HepG2 (cell line): ENCODE measurements around the gene SMAD3. TPM values are rescaled to one million over a fixed set of nuclear protein-coding genes. Genes with fewer than 3 reads are reported as not detected.

Experiments used
- DDIT3 ChIP-seq: sonication (generic); formaldehyde crosslinking; IDR thresholded peaks from 2 replicates; pipeline ENCODE4 v1.4.0; 2020; ENCODE audit warnings: mild to moderate bottlenecking, missing genetic modification reagents
- IRF2 ChIP-seq: IDR thresholded peaks from 2 replicates; pipeline ENCODE4 v1.6.1; 2018; ENCODE audit warnings: missing genetic modification reagents, missing compliant biosample characterization
- ISL2 ChIP-seq: sonication (generic); formaldehyde crosslinking; IDR thresholded peaks from 2 replicates; pipeline ENCODE4 v1.5.0; 2020; ENCODE audit warnings: missing genetic modification reagents
- MED1 ChIP-seq: sonication (generic); formaldehyde crosslinking; IDR thresholded peaks from 2 replicates; pipeline ENCODE4 v1.4.0; 2020; ENCODE audit warnings: missing genetic modification reagents
- MXD4 ChIP-seq: IDR thresholded peaks from 2 replicates; pipeline ENCODE4 v1.6.1; 2016; ENCODE audit warnings: mild to moderate bottlenecking, missing biosample characterization, missing genetic modification reagents
- PRDM15 ChIP-seq: sonication (generic); formaldehyde crosslinking; IDR thresholded peaks from 2 replicates; pipeline ENCODE4 v1.4.0; 2020; ENCODE audit warnings: missing genetic modification reagents
- PTBP1 ChIP-seq: fragments of 200-400 bp; formaldehyde crosslinking; IDR thresholded peaks from 2 replicates; pipeline ENCODE4 v1.6.1; 2018; ENCODE audit warnings: low read length, low read depth; ENCODE audit not compliant: poor library complexity, severe bottlenecking
- RBAK ChIP-seq: sonication (generic); formaldehyde crosslinking; IDR thresholded peaks from 2 replicates; pipeline ENCODE4 v1.5.1; 2020; ENCODE audit warnings: mild to moderate bottlenecking, missing genetic modification reagents
- SP1 ChIP-seq, 2 experiments: fragments of 450-650 bp in 1 of 2; sonication (generic) in 1 of 2; formaldehyde crosslinking in 1 of 2; IDR thresholded peaks; 2 replicates each; pipeline versions ENCODE4 v1.4.0 to v1.6.1; 2016 to 2020; ENCODE audit warnings: missing genetic modification reagents in 1 of 2
- TEAD2 ChIP-seq: sonication (generic); formaldehyde crosslinking; IDR thresholded peaks from 2 replicates; pipeline ENCODE4 v1.9.0; 2021; ENCODE audit warnings: missing genetic modification reagents
- ZFAT ChIP-seq: sonication (generic); formaldehyde crosslinking; conservative IDR thresholded peaks from 2 replicates; pipeline ENCODE4 v1.8.1; 2023; ENCODE audit warnings: missing genetic modification reagents, inconsistent platforms
- ZKSCAN1 ChIP-seq: fragments of 150-350 bp; IDR thresholded peaks from 2 replicates; pipeline ENCODE4 v1.6.1; 2014; ENCODE audit warnings: low read length
- ZNF337 ChIP-seq: sonication (generic); formaldehyde crosslinking; IDR thresholded peaks from 2 replicates; pipeline ENCODE4 v1.5.1; 2020; ENCODE audit warnings: missing genetic modification reagents, low read depth, mild to moderate bottlenecking, borderline replicate concordance
- ZNF512 ChIP-seq: sonication (generic); formaldehyde crosslinking; IDR thresholded peaks from 2 replicates; pipeline ENCODE4 v1.4.0; 2020; ENCODE audit warnings: mild to moderate bottlenecking, missing genetic modification reagents
- ZNF552 ChIP-seq: sonication (generic); formaldehyde crosslinking; IDR thresholded peaks from 2 replicates; pipeline ENCODE4 v1.9.0; 2022; ENCODE audit warnings: missing genetic modification reagents, mild to moderate bottlenecking, borderline replicate concordance
- ZNF720 ChIP-seq: sonication (generic); formaldehyde crosslinking; IDR thresholded peaks from 2 replicates; pipeline ENCODE4 v1.4.0; 2020; ENCODE audit warnings: missing genetic modification reagents
- ZNF775 ChIP-seq: sonication (generic); formaldehyde crosslinking; IDR thresholded peaks from 2 replicates; pipeline ENCODE4 v1.4.0; 2020; ENCODE audit warnings: missing genetic modification reagents, mild to moderate bottlenecking, moderate library complexity, borderline replicate concordance
- polyA plus RNA-seq, 8 experiments: library from polyadenylated mRNA; depleted of rRNA in 3 of 8; stranded (reverse) in 7 of 8; unstranded in 1 of 8; fragments of >200 nt; fragmentation: Illumina TruSeq in 4 of 8; extraction: Trizol in 4 of 8; gene quantifications; 2 replicates each; pipeline versions ENCODE4 v1.2.1 to v1.2.3, GENCODE V29; 2011 to 2016; ENCODE audit warnings: low read depth in 4 of 8, missing spikeins in 1 of 8, mixed read lengths in 1 of 8; ENCODE audit not compliant: insufficient read depth in 1 of 8
- total RNA-seq, 5 experiments: library from RNA; depleted of rRNA; stranded (reverse); fragments of >200 nt; fragmentation: Illumina TruSeq; extraction: Trizol; gene quantifications; 2 replicates each; pipeline ENCODE4 v1.2.3, GENCODE V29; 2016; ENCODE audit warnings: low read depth in 1 of 5
- TF ChIP-seq, protein P1 (sequence below): sonication (generic); formaldehyde crosslinking; IDR thresholded peaks from 2 replicates; pipeline ENCODE4 v1.5.0; 2020; ENCODE audit warnings: missing genetic modification reagents
- TF ChIP-seq, protein P2 (sequence below): IDR thresholded peaks from 2 replicates; pipeline ENCODE4 v1.6.1; 2012; ENCODE audit warnings: inconsistent platforms
- TF ChIP-seq, protein P3 (sequence below): sonication (generic); formaldehyde crosslinking; IDR thresholded peaks from 2 replicates; pipeline ENCODE4 v1.4.0; 2020; ENCODE audit warnings: mild to moderate bottlenecking, missing genetic modification reagents
- TF ChIP-seq, protein P4 (sequence below): sonication (generic); formaldehyde crosslinking; IDR thresholded peaks from 2 replicates; pipeline ENCODE4 v1.5.1; 2020; ENCODE audit warnings: mild to moderate bottlenecking, missing genetic modification reagents, moderate library complexity

Gene SMAD3
- total and polyA plus RNA-seq, 2 of the 13 experiments (the other 11 are each of a cell fraction or from before 2014, with no cell fraction given): 8.6 to 56.3 TPM

GRCh38 chr15:67146875-67147381 lies 81.5 kb downstream of the SMAD3 start (continued):
- TF ChIP-seq PRDM15 (CRISPR knock-in tag): peak; percentile 80
- TF ChIP-seq ZFAT: no peak
- TF ChIP-seq, protein P1, sequence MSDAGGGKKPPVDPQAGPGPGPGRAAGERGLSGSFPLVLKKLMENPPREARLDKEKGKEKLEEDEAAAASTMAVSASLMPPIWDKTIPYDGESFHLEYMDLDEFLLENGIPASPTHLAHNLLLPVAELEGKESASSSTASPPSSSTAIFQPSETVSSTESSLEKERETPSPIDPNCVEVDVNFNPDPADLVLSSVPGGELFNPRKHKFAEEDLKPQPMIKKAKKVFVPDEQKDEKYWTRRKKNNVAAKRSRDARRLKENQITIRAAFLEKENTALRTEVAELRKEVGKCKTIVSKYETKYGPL (CRISPR knock-in tag): no peak
- TF ChIP-seq, protein P2, sequence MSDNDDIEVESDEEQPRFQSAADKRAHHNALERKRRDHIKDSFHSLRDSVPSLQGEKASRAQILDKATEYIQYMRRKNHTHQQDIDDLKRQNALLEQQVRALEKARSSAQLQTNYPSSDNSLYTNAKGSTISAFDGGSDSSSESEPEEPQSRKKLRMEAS: peak; percentile 83
- no peak for TF ChIP-seq DDIT3 (CRISPR knock-in tag)
- TF ChIP-seq ZNF775 (CRISPR knock-in tag): no peak
- TF ChIP-seq RBAK (CRISPR knock-in tag): no peak
- TF ChIP-seq TEAD2 (CRISPR knock-in tag): no peak
- peak; percentile 87 for TF ChIP-seq ISL2 (CRISPR knock-in tag)
- TF ChIP-seq MXD4: no peak
- TF ChIP-seq, protein P3, sequence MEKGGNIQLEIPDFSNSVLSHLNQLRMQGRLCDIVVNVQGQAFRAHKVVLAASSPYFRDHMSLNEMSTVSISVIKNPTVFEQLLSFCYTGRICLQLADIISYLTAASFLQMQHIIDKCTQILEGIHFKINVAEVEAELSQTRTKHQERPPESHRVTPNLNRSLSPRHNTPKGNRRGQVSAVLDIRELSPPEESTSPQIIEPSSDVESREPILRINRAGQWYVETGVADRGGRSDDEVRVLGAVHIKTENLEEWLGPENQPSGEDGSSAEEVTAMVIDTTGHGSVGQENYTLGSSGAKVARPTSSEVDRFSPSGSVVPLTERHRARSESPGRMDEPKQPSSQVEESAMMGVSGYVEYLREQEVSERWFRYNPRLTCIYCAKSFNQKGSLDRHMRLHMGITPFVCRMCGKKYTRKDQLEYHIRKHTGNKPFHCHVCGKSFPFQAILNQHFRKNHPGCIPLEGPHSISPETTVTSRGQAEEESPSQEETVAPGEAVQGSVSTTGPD: peak; percentile 88
- no peak for TF ChIP-seq ZNF512
- TF ChIP-seq ZNF720 (CRISPR knock-in tag): no peak
- TF ChIP-seq IRF2: peak; percentile 65
- TF ChIP-seq MED1: peak; percentile 90
- no peak; the same call in 1 of the 2 replicates for TF ChIP-seq ZNF552 (CRISPR knock-in tag)
- no peak for TF ChIP-seq SP1 (IDR thresholded peaks at IDR 0.05)
- no peak for TF ChIP-seq SP1 (CRISPR knock-in tag; IDR thresholded peaks at IDR 0.05)
- TF ChIP-seq ZNF337: 0 out of 2 replicates have a peak, but pooled peaks have one; percentile 40
- TF ChIP-seq PTBP1: no peak
- TF ChIP-seq, protein P4, sequence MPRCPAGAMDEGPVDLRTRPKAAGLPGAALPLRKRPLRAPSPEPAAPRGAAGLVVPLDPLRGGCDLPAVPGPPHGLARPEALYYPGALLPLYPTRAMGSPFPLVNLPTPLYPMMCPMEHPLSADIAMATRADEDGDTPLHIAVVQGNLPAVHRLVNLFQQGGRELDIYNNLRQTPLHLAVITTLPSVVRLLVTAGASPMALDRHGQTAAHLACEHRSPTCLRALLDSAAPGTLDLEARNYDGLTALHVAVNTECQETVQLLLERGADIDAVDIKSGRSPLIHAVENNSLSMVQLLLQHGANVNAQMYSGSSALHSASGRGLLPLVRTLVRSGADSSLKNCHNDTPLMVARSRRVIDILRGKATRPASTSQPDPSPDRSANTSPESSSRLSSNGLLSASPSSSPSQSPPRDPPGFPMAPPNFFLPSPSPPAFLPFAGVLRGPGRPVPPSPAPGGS (CRISPR knock-in tag): no peak
- no peak; the same call in 1 of the 2 replicates for TF ChIP-seq ZKSCAN1
